ENCODE results near the gene CHST1. TPM values are rescaled to one million over a fixed set of nuclear protein-coding genes. Genes with fewer than 3 reads are reported as not detected.

The CHST1 gene
- total RNA-seq, 5 donors from 2014 or later (not counting 1 experiment from before 2014, with no cell fraction given): 0.26 TPM; not detected in 4

GRCh38 chr11:45618897-45619296 lies 46.5 kb downstream of the CHST1 start:
- Mint-ChIP-seq H3K36me3 (no peaks in the 10 kb centered on the region), H3K9me3 (peaks cover 0 to 4% (median 0%) of the 10 kb centered on the region in 3 donors), H3K27me3 (peaks cover 34 to 40% of the 10 kb centered on the region in 2 donors), H3K27ac (no peak overlapping the region), H3K4me3 (no peak overlapping the region), H3K4me1 (no peaks in the 10 kb centered on the region)
- POLR2A ChIA-PET: no interaction called here
- Histone ChIP-seq H3K9me3 (no peaks in the 10 kb centered on the region), H3K27me3 (replicated peaks in 1 of 2; ENCODE audit: control insufficient read depth in 2 of 2, extremely low read depth in 1 of 2, insufficient read depth in 2 of 2, low read length in 1 of 2) (peaks cover 0 to 45% of the 10 kb centered on the region in 2 experiments), H3K4me3 (ENCODE audit: control insufficient read depth in 1 of 2, extremely low read depth in 1 of 2, low read length in 1 of 2) (no peak overlapping the region), H3K4me1 (ENCODE audit: control insufficient read depth in 1 of 2, extremely low read depth in 1 of 2, insufficient read depth in 2 of 2, low read length in 2 of 2) (no peaks in the 10 kb centered on the region), H3K36me3 (ENCODE audit: control insufficient read depth in 2 of 2, extremely low read depth in 1 of 2, insufficient read depth in 1 of 2, low read length in 1 of 2) (no peaks in the 10 kb centered on the region), H3K27ac (ENCODE audit: low read length) (no peak overlapping the region)
- ATAC-seq (replicated peaks in 1 of 4): no peak
- CTCF ChIA-PET: interaction anchor here in 1 of 2 donors (0.6 kb wide), 1 partner anchor 274 kb away, joined by 3 read pairs; no protein-coding TSS in a partner anchor
- no peak for DNase-seq

GRCh38 chr11:45617871-45618601 lies 47.4 kb downstream of the CHST1 start:
- H3K27ac Mint-ChIP-seq: no peak overlapping the region
- POLR2A ChIA-PET: no interaction called here
- H3K27ac ChIP-seq (ENCODE audit: low read length): no peak overlapping the region

GRCh38 chr11:45616802-45617549 lies 48.4 kb downstream of the CHST1 start:
- Mint-ChIP-seq H3K9me3 (peaks cover 0 to 4% (median 0%) of the 10 kb centered on the region in 3 donors), H3K4me1 (no peaks in the 10 kb centered on the region), H3K4me3 (no peak overlapping the region), H3K27ac (no peak overlapping the region), H3K36me3 (no peaks in the 10 kb centered on the region), H3K27me3 (peaks cover 37% of the 10 kb centered on the region in 2 donors)
- no peaks in the 10 kb centered on the region for H3K36me3 ChIP-seq (ENCODE audit: control insufficient read depth in 2 of 2, extremely low read depth in 1 of 2, insufficient read depth in 1 of 2, low read length in 1 of 2)
- ChIA-PET POLR2A (no interaction called here), CTCF (no interaction called here)
- H3K4me1 ChIP-seq (ENCODE audit: control insufficient read depth in 1 of 2, extremely low read depth in 1 of 2, insufficient read depth in 2 of 2, low read length in 2 of 2): no peaks in the 10 kb centered on the region
- ATAC-seq (replicated peaks in 1 of 4) (no peak), DNase-seq (no peak)
- 59% methylated on average over 2 of the region's 8 CpGs for WGBS (ENCODE audit: insufficient coverage)
- no peak overlapping the region for H3K4me3 ChIP-seq (ENCODE audit: control insufficient read depth in 1 of 2, extremely low read depth in 1 of 2, low read length in 1 of 2)
- H3K9me3 ChIP-seq: no peaks in the 10 kb centered on the region
- no peak overlapping the region for H3K27ac ChIP-seq (ENCODE audit: low read length)
- H3K27me3 ChIP-seq (replicated peaks in 1 of 2; ENCODE audit: control insufficient read depth in 2 of 2, extremely low read depth in 1 of 2, insufficient read depth in 2 of 2, low read length in 1 of 2): peaks cover 0 to 38% of the 10 kb centered on the region in 2 experiments

More at GRCh38 chr11:45617871-45618601, 47.4 kb downstream of the CHST1 start:
- CTCF ChIA-PET: interaction anchor here in 1 of 2 donors (0.6 kb wide), 1 partner anchor 274 kb away, joined by 3 read pairs; no protein-coding TSS in a partner anchor
- Mint-ChIP-seq H3K27me3 (peaks cover 34 to 43% of the 10 kb centered on the region in 2 donors), H3K36me3 (no peaks in the 10 kb centered on the region), H3K4me3 (no peak overlapping the region), H3K4me1 (no peaks in the 10 kb centered on the region), H3K9me3 (peaks cover 0 to 4% (median 0%) of the 10 kb centered on the region in 3 donors)
- Histone ChIP-seq H3K36me3 (ENCODE audit: control insufficient read depth in 2 of 2, extremely low read depth in 1 of 2, insufficient read depth in 1 of 2, low read length in 1 of 2) (no peaks in the 10 kb centered on the region), H3K4me3 (ENCODE audit: control insufficient read depth in 1 of 2, extremely low read depth in 1 of 2, low read length in 1 of 2) (no peak overlapping the region), H3K27me3 (replicated peaks in 1 of 2; ENCODE audit: control insufficient read depth in 2 of 2, extremely low read depth in 1 of 2, insufficient read depth in 2 of 2, low read length in 1 of 2) (peaks cover 0 to 45% of the 10 kb centered on the region in 2 experiments), H3K9me3 (no peaks in the 10 kb centered on the region), H3K4me1 (ENCODE audit: control insufficient read depth in 1 of 2, extremely low read depth in 1 of 2, insufficient read depth in 2 of 2, low read length in 2 of 2) (no peaks in the 10 kb centered on the region)
- ATAC-seq (replicated peaks in 1 of 4): no peak
- WGBS (ENCODE audit: insufficient coverage): 24% methylated on average over 7 of the region's 9 CpGs
- no peak for DNase-seq

GRCh38 chr11:45615182-45615792 lies 50.1 kb downstream of the CHST1 start:
- WGBS (ENCODE audit: insufficient coverage): 86% methylated on average over 2 of the region's 4 CpGs
- no peaks in the 10 kb centered on the region for H3K4me1 Mint-ChIP-seq
- H3K27ac Mint-ChIP-seq: no peak overlapping the region
- ATAC-seq (replicated peaks in 1 of 4) (no peak), DNase-seq (no peak)
- Histone ChIP-seq H3K9me3 (no peaks in the 10 kb centered on the region), H3K27me3 (replicated peaks in 1 of 2; ENCODE audit: control insufficient read depth in 2 of 2, extremely low read depth in 1 of 2, insufficient read depth in 2 of 2, low read length in 1 of 2) (peaks cover 0 to 30% of the 10 kb centered on the region in 2 experiments), H3K4me1 (ENCODE audit: control insufficient read depth in 1 of 2, extremely low read depth in 1 of 2, insufficient read depth in 2 of 2, low read length in 2 of 2) (no peaks in the 10 kb centered on the region), H3K27ac (ENCODE audit: low read length) (no peak overlapping the region), H3K4me3 (ENCODE audit: control insufficient read depth in 1 of 2, extremely low read depth in 1 of 2, low read length in 1 of 2) (no peak overlapping the region), H3K36me3 (ENCODE audit: control insufficient read depth in 2 of 2, extremely low read depth in 1 of 2, insufficient read depth in 1 of 2, low read length in 1 of 2) (no peaks in the 10 kb centered on the region)
- H3K9me3 Mint-ChIP-seq: peaks cover 0 to 4% (median 0%) of the 10 kb centered on the region in 3 donors
- peaks cover 37 to 40% of the 10 kb centered on the region in 2 donors for H3K27me3 Mint-ChIP-seq
- H3K36me3 Mint-ChIP-seq: no peaks in the 10 kb centered on the region
- ChIA-PET CTCF (no interaction called here), POLR2A (no interaction called here)
- no peak overlapping the region for H3K4me3 Mint-ChIP-seq

- DNase-seq (no peak), ATAC-seq (replicated peaks in 1 of 4) (no peak)
- Mint-ChIP-seq H3K4me3 (no peak overlapping the region), H3K4me1 (no peaks in the 10 kb centered on the region), H3K27me3 (peaks cover 40 to 41% of the 10 kb centered on the region in 2 donors), H3K9me3 (peaks cover 0 to 1% (median 0%) of the 10 kb centered on the region in 3 donors), H3K27ac (no peak overlapping the region), H3K36me3 (no peaks in the 10 kb centered on the region)
- H3K4me3 ChIP-seq (ENCODE audit: control insufficient read depth in 1 of 2, extremely low read depth in 1 of 2, low read length in 1 of 2): no peak overlapping the region
- no peak overlapping the region for H3K27ac ChIP-seq (ENCODE audit: low read length)
- POLR2A ChIA-PET: no interaction called here
- 53% methylated on average over 3 of the region's 6 CpGs for WGBS (ENCODE audit: insufficient coverage)
- CTCF ChIA-PET: no interaction called here
- H3K36me3 ChIP-seq (ENCODE audit: control insufficient read depth in 2 of 2, extremely low read depth in 1 of 2, insufficient read depth in 1 of 2, low read length in 1 of 2): no peaks in the 10 kb centered on the region
- no peaks in the 10 kb centered on the region for H3K9me3 ChIP-seq
- H3K4me1 ChIP-seq (ENCODE audit: control insufficient read depth in 1 of 2, extremely low read depth in 1 of 2, insufficient read depth in 2 of 2, low read length in 2 of 2): no peaks in the 10 kb centered on the region
- peaks cover 0 to 32% of the 10 kb centered on the region in 2 experiments for H3K27me3 ChIP-seq (replicated peaks in 1 of 2; ENCODE audit: control insufficient read depth in 2 of 2, extremely low read depth in 1 of 2, insufficient read depth in 2 of 2, low read length in 1 of 2)
Measured at GRCh38 chr11:45614196-45614828, 51.1 kb downstream of the CHST1 start.

- H3K36me3 Mint-ChIP-seq: no peaks in the 10 kb centered on the region
- no peak overlapping the region for H3K27ac ChIP-seq (ENCODE audit: low read length)
- ChIA-PET POLR2A (no interaction called here), CTCF (no interaction called here)
- no peaks in the 10 kb centered on the region for H3K9me3 ChIP-seq
- WGBS (ENCODE audit: insufficient coverage): 33% methylated on average over 1 of the region's 3 CpGs
- peaks cover 0 to 44% of the 10 kb centered on the region in 2 experiments for H3K27me3 ChIP-seq (replicated peaks in 1 of 2; ENCODE audit: control insufficient read depth in 2 of 2, extremely low read depth in 1 of 2, insufficient read depth in 2 of 2, low read length in 1 of 2)
- H3K36me3 ChIP-seq (ENCODE audit: control insufficient read depth in 2 of 2, extremely low read depth in 1 of 2, insufficient read depth in 1 of 2, low read length in 1 of 2): no peaks in the 10 kb centered on the region
- H3K4me1 ChIP-seq (ENCODE audit: control insufficient read depth in 1 of 2, extremely low read depth in 1 of 2, insufficient read depth in 2 of 2, low read length in 2 of 2): no peaks in the 10 kb centered on the region
- no peak overlapping the region for H3K4me3 ChIP-seq (ENCODE audit: control insufficient read depth in 1 of 2, extremely low read depth in 1 of 2, low read length in 1 of 2)
- no peak overlapping the region for H3K27ac Mint-ChIP-seq
- H3K27me3 Mint-ChIP-seq: peaks cover 38% of the 10 kb centered on the region in 2 donors
- DNase-seq: no peak
- no peak for ATAC-seq (replicated peaks in 1 of 4)
- no peaks in the 10 kb centered on the region for H3K4me1 Mint-ChIP-seq
- peaks cover 0 to 5% (median 0%) of the 10 kb centered on the region in 3 donors for H3K9me3 Mint-ChIP-seq
- H3K4me3 Mint-ChIP-seq: no peak overlapping the region
Measured at GRCh38 chr11:45610627-45611026, 54.8 kb downstream of the CHST1 start.

Measured in T-cell (primary cell).